GM19468 (cell line): Measurements from ENCODE around the gene GREM2.

Experiments
- ATAC-seq: cut with Tn5 transposase; IDR thresholded peaks from one replicate; pipeline ENCODE4 v1.9.1; 2021; ENCODE audit warnings: mild to moderate bottlenecking, moderate library complexity, moderate number of reproducible peaks; ENCODE audit not compliant: unreplicated experiment; ENCODE audit errors: extremely low read depth

GREM2 gene

DNA sequence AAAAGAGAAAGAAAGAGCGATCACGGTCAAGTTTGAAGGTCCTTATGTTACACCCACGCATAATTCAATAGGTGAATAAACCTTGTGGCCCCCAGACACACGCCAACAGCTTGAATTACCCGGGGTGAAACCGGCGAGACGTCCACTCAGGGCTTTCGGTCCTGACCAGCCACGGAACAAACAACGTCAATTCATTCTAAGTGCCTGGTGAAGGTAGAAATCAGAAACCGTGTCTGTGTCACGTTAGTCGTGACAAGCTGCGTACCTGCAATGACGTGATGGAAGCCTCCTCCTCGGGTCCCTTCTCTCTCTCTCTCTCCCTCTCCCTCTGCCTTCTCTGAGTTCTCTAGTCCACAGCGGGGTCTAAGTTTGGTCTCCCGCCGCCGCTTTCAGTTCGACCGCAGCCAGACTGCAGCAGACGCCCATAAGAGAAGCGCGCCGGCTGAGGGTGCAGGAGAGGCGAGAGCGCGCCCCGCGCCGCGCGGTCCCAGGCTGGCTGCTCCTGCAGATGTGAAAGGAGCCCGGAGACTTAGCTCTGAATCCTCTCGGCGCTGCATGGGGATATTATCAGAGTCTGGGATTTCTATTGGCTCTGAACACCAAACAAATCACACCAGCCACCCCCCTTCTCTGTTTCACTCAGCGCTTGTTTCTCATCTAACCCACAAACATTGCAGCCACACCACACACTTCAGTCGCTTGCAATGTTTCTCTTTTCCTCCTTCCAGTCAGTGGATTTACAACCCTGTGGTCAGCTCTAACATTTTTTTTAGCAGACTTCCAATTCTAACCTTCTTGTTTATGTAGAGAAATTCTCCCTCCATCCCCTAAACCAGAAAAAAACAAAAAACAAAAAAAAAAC, at the start of gene GREM2:
Gene GREM2 (minus strand): TSS at position 537 of the 862 bp plus-strand sequence. CDS start 118,680 bp downstream, outside the sequence.
- ATAC-seq = peak; percentile 48

DNA sequence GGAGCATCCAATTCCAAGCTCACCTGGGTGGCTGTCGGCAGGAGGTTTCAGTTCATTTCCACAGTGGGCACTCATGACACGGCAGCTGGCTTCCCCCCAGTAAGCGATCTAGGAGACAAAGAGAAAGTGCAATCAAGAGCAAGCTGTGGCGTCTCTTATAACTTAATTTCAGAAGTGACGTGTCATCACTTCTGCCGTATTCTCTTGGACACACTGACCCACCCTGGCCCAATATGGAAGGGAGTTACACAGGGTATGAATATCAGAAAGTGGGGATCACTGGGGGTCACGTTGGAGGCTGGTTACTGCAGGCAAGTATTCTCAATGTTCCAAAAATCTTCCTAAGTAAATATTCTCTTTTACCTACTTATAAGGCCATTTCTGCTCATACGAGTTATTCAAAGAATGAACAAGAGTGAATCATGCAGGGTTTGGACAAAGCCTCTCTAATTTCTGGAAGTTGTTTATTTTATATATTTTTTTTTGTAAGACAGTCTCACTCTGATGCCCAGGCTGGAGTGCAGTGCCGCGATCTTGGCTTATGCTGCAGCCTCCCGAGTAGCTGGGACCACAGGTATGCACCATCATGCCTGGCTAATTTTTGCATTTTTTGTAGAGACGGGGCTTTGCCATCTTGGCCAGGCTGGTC, 46.5 kb upstream of the GREM2 start:
- ATAC-seq = no peak

DNA sequence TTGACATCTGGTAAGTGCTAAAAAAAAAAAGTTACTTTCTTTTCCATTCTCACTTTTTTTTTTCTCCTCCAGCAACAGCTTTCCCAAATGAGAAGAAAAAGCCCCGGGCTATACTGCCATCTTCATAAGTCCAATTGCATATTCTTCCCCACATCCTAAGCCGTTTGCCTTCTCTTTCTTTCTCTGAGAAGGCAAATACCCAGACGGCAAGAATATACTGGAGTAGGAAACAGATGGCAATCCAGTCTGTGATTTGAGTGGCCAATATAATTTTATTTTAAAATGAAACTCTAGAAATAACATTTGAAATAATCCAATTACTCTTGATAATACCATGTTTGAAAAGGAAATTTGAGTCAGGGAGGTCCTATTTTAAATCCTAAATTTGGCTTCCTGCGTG, 44.6 kb upstream of the GREM2 start:
- ATAC-seq = no peak

DNA sequence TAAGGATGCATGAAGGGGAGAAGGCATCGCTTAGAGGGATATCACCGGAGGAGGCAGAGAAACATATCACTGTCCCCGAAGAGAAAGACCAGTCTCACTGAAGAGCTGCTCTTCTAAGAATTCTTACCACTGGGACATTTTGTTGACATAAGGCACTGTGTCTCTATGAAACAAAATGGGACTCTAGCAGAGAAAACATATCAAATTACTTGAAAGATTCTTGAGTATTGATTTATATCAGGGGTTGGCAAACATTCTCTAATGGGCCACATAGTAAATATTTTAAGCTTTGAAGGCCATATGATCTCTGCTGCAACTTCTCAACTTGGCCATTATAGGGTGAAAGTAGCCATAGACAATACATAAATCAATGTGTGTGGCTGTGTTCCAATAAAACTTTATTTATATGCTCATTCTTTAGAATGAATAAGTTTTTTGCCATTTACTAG, 41.0 kb upstream of the GREM2 start:
- ATAC-seq = no peak

DNA sequence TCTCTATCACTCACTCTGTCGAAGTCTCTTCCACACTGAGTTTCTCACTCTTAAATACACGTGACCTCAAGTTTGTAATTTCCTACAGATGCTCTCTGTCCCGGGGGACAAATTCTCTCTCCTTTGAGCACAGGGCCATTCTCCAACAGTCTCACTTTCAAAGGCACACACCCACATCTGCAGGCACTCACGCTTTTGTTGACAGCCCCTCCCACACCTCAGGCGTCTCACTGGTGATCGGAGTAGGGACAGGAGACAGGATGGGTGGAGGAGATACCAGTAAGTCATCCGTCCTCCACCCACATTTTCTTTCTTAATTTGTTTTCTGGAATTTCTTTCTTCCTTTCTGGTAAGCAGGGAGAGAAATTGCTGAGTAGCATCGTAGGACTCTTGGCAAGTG, 40.6 kb upstream of the GREM2 start:
- ATAC-seq = no peak

DNA sequence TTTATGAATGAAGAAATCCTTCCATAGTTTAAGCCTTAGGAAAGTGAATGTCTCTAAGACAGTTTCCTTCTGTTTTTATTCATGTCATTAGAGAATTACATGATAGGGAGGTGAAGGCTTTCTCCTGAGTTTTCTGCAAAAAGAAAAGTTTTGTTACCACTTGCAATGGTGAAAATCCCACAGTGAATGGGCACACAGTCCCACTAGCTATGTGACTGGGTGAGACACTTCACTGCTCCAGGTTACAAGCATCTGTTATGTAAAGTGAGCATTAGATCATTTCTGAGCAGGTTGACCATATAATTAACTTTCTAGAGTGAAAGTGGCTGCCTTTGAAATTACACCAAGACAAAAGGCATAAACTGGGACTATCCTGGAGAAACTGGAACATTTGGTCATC, 38.9 kb upstream of the GREM2 start:
- no peak for ATAC-seq

DNA sequence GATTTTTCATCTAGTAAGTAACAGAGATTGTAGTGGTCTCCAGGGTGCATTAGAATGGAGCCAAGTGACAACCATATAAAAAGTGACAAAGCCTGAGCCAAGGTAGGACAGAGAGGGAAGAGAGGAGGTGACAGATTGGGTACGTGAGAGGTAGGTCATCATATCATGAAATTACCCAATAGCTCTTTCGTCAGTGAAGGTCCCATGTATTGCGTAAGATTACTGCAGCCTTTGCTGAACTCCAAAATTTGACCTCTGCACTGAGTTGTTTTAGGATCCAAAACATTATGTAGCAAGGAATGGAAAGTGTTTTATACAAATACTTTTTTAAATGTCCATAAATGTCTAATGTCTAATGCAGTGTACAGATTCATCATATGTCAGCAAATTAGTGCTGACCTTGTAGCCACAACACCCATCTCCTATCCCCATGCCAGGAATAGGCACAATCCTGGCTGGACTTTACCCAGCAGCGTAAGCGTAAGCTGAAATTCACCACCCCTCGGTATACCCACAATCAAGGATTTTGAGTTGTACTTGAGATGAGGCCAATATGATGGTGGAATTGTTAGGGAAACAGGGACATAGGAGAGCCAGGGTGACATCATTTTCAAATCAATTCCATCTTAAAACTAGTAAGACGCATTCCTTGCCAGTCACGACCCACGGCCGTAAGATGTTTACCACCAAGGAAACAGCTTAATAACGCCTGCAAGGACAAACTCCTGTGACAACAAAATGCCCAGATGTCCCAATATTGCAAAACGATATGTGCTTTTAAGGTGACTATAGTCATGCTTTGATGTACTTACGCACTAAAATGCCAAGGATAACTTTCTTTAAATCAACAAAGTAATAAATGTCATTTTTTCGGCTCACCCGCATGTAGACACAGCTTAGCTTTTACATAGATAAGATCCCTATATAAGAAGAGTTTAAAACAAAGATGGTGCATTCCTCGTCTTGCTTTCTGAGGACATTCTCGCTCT, 38.1 kb upstream of the GREM2 start:
- ATAC-seq = no peak

DNA sequence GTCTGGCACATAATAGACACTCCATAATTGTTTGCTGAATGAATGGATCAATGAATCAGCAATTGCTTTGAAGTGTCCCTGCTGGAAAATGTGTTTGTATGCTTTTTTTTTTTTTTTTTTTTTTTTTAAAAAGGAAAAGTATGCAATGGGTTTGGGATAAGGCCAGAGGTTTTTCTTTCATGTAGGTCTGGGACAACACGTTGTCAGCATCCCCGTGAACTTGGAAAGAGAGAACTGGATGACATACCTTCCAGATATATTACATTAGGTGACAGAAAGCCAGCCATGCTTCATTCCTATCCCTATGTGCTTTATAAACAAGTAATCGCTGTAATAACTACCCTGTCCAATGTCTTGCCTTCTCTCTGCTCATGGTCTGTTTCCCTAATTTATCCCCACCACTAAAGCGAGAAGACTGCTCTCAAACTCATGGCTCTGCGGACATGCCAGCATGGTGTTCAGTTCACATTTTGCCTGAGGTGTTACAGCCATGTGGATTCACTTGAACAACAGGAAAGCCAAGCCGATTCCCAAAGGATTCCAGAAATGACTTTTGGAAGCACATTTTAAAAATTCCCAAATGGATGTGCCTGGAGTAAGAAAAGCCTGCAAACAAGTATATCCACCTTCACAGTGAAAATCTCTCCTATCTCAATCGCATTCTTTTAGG, 34.8 kb upstream of the GREM2 start:
- ATAC-seq = no peak

DNA sequence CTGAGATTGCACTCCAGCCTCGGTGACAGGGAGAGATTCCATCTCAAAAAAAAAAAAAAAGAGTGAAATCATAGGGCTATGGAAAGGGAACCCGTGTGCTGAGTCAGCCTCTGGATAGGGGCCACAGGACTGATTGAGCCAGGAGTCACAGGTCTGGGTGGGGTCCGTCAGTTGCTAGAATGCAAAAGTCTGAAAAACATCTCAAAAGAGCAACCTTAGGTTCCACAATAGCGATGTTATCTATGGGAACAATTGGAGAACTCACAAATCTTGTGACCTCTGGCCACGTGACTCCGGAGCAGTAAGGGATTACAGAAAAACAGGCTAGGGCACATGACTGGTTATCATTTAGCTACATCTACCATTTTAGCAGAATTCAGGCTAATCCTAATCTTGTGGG, 32.8 kb upstream of the GREM2 start:
- no peak for ATAC-seq

DNA sequence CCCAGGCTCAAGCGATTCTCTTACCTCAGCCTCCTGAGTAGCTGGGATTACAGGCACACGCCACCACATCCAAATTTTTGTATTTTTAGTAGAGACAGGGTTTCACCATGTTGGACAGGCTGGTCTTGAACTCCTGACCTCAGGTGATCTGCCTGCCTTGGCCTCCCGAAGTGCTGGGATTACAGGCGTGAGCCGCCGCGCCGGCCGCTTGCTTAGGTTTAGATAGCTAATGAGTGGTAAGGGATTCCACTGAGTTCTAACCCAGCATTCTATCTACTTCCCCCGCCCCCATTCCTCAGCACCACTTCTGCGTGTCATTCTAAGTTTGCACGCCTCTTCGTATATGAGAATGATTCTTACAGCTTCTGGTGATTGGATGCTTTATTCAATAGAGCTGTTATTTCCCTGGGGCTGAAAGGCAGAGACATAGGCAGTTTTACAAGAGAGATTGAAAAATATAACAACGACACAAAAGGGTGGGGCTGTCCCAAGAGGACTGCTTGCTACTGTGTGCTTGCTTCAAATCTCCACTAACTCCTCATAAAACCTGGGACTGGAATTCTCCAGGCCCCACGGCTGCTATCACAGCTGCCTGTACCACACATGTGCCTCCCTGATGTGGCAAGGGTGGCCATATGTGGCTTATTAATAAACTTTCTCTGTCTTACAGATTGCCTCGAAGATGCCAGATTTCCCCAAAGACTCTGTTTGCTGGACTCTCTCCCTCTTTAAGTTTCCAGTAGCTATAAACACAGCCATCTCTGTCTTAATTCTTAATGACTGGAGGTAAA, 23.7 kb upstream of the GREM2 start:
- ATAC-seq = no peak

DNA sequence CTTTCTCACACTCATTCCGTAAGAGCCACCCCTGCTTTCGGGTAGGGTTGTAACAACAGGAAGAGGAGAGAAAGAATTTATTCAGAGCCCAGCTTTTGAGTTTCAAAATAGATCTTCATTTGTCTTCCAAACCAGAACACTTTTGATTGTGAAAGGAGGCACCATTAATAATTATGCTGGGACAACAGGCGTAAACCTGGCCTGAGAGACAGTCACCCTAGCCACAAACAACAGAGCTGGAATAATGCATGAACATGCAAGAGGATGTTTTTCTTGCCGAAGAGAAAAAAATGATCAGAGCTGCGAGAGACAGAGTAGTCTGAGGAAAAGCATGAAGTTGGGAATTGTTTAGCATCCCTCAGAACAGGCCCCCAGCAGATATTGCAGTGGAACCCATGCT, 18.5 kb upstream of the GREM2 start:
- no peak for ATAC-seq

DNA sequence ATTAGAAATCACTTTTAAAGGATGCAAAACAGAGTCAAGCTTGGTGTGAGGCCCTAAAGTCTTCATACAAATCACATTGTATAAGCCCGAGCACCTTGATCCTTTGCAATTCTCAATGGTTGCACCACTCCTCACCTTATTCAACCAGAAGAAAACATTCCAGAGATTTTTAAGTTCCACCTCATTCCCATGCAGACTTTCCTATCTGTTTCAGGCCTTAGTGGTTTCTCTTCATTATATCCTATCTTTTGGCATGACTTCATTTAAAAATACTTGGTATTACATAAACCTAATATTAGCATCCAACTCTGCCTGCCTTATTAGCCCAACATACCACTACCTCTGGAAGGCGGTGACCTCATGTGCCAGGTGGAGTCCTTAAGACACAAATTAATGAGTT, 9.3 kb upstream of the GREM2 start:
- ATAC-seq = no peak

DNA sequence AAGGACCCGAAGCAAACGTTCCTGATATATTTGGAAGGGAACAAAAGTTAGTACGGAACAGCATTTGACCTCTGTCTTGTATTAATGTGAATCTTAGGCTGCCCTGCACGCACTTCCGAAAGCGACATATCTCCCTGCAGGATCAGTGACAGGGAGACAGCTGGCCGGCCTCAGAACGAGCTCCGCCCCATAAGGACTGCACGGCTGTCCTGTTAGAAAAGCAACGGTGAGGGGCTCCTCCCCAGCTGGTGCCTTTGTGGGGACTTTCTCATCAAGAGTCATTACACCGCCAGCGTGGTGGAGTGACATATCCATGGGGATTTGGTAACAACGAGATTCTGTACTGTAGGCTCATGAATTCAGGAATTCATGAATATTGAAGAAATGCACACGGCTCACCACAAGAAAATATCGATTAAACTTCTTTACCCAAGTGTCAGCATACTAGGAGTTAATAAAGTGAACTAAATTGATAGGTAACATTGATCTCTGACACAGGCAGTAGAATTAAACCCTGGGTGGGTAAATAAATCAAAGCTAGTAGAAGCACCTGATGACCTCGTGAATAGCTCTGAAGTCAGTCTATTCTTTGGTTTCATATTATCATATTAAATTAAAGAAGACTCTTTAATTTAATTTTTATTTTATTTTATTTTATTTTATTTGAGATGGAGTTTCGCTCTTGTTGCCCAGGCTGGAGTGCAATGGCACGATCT, 8.1 kb upstream of the GREM2 start:
- ATAC-seq = no peak

DNA sequence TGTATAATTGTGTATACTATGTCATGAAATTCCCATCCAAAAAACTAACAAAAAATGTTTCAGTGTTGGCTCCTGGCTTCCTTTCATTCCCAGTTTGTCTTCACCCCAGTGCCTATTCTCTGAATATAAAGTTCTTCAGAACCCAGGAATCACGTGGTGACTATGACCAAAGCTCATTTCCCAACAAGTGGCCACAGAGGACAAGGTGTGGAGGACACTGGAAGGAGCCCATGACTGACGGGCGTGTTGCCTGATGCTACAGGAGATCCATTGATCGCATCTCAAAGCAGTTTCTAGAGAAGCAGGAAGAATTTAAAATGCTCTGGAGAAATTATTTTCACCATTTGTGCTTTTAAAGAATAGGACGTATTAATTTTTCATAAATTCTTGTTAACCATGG, 7.4 kb upstream of the GREM2 start:
- ATAC-seq = no peak

DNA sequence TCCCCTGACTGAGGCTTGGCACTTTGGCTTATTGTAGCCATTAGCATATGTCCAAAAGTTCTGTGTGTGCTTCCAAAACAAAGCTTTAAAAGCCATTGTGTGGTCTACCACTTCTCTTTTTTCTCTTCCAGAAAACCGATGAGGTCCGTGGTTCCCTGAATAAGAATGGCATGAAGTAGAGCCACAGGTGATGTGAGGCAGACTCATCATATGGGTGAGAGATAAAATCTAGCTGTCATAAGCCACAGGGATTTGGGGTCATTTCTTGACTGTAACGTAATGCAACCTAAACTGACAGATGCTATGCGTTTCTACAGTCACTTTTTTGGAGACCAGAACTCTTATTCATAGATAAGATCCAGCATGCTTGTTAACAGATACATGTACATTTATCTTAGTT, 7.0 kb upstream of the GREM2 start:
- ATAC-seq = no peak

DNA sequence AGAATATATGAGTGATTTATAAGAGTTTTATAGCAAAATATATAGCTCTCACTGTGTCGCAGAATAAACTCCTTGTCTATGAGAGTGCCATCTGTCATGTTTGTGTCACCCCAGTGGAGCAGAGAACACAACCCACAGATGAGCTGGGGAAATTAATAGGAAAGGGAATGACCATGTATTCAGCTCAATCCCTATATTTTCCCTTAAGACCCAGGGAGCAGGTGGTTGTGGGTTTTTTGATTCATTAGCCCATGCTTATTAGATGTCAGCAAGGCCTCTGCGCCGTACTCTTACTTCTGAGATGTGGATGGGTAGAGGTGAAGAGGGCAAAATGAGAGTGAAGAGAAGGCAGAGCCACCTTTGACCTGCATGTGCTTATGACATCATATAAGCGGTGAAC, 4.1 kb upstream of the GREM2 start:
- ATAC-seq = no peak

DNA sequence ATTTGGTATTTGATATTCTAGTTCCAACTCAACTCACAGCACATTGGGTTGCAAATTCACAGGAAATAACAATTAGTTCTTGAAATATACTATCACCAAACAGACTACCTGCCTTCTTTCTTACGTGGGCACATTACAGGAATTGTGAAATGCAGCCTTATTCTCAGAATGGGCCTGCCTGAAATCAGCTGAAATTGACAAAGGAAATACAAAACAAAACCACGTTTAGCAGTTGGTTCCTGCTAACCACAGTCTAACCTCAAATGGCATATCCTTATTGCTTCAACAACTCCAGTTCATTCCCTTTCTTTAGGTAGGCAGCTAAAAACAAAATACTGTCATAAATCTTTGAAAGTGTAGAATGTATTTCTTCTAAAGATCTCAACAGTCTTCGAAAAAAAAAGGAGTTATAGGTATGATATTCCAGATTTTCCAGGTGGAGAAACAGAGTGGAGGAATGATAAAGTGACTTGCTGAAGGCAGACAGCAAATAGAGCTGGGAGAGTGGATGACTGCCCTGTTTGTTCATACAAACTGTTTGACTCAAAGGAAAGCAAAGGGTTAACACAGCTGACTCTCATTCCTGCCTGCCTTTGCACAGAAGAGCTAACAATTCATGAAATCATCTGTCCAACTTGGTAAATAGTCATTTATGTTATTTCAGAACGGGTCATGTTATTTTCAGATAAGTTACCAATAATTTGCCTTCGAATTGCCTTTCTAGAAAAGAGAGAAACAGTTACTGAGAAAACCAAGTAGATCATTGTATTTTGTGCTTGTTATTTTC, 1.6 kb upstream of the GREM2 start:
- ATAC-seq = no peak

DNA sequence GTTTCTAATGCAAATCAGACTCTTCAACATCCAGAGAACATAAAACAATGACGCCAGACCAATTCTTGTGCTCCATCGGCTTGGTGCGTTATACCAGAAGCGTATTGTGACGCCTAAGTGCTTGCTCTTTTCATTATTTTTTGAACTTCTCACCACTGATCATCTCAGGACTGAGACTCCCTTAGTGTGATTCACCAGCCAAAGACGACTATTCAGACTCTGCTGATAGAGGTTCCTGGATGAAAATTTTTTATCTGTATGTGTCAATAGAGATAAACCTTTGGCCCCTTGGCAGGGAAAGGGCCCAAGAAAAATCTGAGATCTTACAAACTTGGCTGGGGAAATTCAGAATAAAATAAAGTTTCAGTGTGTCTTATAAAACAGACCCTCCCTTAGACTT, 856 bp upstream of the GREM2 start:
- ATAC-seq = no peak
